GM18868 (cell line): ENCODE data around the gene EFNA5.
A peak's percentile ranks its signal among the peaks of the same experiment; 100 is the strongest.

Source experiments
- ATAC-seq: cut with Tn5 transposase; IDR thresholded peaks from one replicate; pipeline ENCODE4 v1.9.1; 2021; ENCODE audit warnings: mild to moderate bottlenecking, moderate library complexity; ENCODE audit not compliant: unreplicated experiment

The EFNA5 gene

DNA sequence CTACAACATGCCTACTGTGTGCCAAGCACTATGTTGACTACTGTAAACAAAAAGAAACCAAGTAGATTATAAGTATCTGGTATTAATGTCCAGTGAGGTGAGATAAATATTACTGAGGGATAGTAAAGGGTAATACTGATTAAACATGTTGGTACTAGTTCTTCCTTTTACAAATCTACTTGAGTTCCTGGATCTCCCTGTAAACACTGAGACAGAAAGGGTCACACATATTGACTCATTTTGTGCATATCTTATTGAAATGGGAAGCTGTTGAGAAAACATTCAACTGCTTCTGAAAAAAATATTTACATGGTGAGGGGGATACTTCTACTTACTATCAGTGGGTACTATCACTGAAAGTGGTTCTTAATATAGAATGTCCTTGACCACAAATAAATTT lies 24.3 kb downstream of the EFNA5 start:
- ATAC-seq: peak; percentile 51

DNA sequence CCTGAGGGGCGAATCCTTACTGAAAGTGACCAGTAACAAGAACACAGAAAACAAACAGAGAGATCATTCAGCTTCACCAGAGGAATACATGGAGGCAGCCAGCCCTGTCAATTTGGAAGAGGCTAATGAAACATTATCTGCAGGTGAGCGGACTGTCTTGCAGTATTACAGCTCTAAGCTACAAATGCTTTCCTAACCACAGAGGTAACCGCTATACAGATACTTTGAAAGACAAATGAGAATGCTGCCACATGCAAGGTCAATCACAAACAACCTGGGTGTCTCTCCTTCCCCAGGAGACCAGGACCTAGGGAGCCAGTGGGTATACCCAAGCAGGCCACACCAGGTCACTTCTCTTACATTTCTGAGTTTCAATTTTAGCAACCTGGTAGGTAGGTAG lies 30.2 kb downstream of the EFNA5 start:
- ATAC-seq: no peak

DNA sequence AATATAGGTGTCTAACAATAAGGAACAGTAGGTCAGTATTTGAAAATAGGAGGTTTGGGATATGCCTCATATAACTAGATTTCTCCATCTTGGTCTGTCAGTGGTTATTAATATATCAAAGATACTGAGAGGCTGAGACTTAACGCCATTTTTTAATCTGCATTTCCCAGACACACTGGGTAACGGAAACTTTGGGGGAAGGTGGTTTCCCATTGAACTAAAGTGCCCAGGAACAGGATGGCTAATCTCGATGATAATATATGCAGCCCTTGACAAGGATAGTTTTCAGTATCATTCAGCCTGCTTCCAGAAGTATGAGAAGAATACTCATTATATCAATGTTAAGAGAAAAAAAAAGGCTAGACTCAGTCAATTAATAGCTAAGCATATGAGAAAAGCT lies 30.7 kb downstream of the EFNA5 start:
- no peak for ATAC-seq

DNA sequence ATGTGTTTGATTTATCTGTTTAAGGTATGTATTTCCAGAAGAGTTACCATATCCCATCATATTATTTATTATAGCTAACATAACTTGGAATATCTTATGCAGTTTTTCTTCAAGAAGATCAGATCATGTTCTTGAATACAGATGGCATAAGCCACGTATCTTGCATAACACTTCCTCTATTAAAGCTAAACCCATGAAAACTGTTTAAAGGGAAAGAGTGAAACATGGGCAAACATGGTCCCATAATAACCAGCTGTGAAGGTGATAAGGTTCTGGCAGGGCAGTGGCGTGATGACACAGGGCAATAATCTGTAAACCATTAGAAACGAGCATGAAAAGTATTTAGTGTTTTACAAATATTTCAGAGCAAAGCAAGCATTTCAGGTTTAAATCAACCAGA lies 34.2 kb downstream of the EFNA5 start:
- no peak for ATAC-seq

DNA sequence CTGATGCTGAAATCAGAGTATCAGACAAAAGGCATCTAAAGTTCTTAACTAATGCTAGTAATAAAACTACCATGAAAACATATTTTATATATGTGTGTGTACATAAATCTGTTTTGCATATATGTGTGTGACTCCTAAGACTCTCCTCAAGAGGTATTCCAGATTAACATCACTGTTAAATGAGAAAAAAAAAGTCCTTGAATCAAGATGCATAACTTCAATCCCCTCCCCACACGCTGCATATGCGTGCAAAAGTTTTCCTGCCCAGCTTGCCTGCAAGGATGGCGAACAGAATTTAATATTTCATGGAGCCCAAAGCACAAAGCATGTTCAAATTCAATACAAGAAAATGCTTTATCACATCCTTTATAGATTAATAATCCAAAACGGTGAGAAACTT lies 34.7 kb downstream of the EFNA5 start:
- no peak for ATAC-seq

DNA sequence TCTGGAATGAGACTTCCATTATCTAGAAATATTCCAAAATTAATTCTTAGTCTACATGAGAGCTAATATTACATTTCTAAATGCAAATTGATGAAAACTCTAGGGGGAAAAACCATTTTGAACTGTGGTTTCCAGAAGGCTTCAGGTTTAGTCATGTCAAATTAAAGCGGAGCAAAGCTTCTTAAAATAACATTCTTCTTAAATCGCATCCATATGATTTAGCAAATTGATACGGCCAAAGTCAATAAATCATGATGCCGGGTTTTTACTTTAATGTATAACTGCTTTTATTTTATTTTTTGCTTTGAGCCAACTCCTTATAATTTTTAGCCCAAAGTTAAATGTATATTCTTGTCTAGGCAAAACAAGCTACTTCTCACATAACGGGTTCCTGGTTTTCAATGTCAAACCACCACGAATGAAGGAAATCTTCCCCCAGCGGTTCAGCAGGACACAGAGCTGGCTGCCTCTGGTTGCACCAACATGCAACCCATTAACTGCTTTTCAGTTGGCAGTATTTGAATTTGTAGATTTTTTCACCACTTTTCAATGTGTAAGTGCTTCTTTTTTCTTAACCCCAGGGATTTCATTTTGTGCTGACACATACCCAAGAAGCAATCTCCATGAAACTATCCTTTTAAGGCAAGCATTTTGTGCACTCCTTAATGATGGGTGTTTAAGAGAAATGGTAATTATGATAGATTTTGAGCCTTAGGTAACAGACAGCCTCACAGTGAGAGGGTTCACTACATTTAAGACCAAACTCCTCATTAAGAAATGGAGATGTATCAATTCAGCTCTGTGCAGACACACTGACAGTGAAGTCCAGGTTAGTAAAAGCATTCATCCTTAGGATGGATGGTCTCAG lies 35.5 kb downstream of the EFNA5 start:
- no peak for ATAC-seq

DNA sequence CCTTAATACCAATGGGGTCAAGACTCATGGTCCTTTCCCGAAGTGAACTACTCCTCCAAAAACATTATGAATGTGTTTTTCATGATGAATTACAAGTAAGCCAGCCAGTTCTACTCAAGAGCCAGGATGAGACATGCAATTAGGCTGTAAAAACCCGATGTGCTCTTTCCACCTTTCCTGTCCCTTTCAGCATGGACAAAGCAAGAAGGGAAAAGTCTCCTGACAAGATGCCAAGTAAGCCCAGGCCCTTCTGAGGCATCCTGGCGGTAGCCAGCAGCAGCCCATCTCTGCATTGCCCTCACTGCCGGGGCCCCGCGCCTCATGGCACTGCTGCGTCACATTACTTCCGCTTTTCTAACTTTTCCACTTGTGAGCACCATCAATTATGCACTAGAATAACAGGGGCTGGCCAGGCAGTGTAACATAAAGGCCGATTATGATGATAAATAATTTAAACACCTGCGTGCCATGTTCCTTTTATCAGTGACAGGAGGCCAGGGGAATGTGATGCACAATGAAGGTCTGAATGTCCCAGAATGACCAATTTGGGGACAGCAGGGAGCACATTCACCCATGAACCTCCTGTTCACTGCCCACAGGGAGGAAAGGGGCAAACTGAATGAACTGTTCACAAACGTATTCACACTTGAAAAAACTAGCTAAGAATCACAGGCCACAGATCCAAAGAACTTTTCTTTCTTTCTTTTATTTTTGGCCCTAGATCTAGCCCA lies 37.4 kb downstream of the EFNA5 start:
- no peak for ATAC-seq

DNA sequence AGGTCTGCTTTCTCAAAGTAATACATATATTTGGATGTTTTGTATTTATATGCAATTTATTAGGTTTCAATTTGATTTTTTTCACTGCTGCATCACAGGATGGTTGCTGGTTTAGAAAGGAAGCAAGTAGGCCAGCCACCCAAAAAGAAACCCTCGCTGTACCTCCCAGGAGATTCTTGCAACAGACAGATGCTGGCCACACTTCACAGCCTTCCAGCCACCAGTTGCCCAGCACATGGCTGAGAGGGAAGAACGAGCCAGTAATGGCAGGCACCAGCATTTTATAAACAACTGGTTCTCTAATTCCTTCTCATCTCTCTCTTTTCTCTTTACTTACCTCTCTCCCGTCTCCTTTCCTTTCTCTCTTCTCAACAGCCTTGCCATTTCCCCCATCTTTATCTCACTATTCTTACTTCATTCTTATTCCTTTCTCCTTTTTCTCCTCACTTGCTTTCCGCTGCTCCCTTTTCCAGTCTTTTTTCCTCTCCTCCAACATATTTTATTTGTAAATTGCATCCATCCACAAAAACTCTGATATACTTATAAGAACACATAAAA lies 38.9 kb downstream of the EFNA5 start:
- peak; percentile 51 for ATAC-seq

DNA sequence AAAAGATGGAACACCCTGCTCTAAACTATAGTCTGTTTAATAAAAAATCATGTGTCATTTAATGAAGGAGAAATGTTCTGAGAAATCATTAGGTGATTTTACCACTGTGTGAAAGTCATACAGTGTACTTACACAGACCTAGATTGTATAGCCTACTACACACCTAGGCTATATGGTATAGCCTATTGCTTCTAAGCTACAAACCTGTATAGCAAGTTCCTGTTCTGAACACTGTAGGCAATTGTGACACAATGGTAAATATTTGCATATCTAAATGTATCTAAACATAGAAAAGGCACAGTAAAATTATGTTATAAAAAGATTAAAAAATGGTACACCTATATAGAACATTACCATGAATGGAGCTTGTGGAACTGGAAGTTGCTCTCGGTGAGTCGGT lies 40.6 kb downstream of the EFNA5 start:
- no peak for ATAC-seq

DNA sequence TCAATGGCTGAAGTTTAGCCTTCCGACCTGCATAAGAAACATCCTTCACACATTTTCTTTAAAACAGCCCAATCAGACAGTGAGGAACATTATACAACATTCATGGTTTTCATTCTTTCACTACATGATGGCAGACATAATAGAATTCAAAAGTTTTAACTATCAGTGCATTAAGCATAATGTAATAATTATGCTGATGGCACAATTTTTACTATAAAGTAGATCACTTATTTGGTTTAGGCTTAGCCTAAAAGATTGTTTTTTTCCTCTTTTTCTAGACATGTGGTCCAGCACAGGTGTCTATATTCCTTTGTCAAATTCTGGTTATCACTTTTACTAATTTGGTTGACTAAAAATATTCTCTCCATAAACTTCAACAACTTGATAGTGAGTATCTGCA lies 46.5 kb downstream of the EFNA5 start:
- ATAC-seq: no peak

DNA sequence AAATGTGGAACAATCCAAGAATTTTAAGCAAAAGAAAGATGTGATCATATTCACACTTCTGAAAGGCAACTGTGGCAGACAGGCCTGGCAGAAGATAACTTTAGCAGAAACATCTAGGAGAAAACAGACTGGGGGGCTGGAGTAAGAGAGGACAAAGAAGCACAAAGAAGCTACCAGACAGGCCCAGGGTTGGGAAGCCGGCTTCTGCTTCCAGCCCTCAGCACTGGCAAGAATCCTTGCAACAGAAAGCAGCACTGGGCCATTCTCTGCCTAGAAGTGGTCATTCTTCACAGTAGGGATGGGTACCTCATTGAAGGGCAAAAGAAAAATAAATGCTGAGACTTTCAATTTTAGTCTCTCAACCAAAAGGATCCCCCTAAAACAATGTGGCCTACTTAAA lies 49.6 kb downstream of the EFNA5 start:
- no peak for ATAC-seq

DNA sequence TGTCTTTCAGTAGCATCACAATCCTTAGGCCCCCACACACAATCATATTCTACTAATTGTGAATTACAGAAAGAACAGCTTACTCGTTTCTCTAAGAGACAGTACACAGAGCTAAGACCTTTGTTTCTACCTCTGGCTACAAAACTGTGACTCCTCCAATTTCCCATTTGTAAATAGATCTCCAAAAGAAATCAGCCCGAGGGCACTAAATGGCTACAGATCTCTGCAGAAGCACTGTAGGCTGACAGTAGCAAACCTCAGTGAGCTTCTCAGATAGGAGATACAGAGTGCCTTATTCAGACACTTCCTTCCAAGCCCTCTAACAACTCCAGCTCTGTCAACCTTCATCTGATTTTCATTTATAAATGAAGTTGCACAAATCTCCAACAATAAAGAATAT lies 51.0 kb downstream of the EFNA5 start:
- ATAC-seq: no peak

DNA sequence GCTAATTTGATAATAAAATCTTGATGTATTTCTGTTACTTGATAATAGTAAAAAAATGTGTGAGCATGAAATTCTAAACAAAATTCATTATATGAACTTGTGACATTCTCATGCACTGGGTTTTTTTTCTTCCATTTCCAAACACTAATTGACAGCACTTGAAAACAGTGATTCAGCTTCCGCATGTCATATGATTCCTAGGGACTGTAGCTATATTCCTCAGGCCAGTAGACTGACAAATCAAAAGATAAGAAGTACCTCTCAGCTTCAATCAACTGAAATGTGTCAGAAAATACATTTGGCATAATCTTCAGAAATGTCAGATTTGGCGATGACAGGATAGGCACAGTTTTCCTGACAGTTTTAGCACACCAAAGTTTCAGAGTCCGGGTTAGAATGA lies 52.5 kb downstream of the EFNA5 start:
- no peak for ATAC-seq

DNA sequence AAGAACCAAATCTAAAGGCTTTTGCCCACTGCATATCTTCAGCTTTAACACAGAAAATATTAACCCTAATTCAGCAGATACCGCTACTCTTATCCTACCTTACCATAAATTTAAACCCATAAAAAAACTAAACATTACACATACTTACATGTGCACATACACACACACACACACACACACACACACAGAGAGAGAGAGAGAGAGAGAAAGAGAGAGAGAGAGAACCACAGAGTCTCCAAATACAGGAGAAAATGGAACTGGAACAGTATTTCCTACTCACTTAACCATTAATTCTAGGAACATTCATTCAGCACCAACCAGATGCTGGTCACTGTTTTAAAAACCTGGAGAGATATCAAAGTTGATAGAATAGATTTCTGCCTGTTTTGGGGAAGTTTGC lies 53.7 kb downstream of the EFNA5 start:
- ATAC-seq: no peak

DNA sequence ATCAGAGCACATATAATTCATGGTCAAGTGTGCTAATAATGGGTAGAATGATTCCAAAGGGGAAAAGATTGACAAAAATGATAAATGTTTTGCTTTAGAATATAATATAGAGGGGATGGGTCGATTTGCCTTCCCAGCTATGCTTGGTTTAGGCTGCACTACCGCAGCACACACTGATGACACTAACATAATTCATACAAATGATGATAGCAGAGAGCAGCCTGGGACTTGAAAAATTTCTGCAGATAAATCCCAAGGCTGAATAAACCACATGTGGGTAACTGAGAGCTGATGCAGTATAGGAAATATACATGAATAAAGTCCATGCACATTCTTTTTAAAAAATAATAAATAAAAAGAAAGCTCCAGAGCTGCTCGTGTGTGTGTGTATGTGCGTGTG lies 54.5 kb downstream of the EFNA5 start:
- no peak for ATAC-seq

DNA sequence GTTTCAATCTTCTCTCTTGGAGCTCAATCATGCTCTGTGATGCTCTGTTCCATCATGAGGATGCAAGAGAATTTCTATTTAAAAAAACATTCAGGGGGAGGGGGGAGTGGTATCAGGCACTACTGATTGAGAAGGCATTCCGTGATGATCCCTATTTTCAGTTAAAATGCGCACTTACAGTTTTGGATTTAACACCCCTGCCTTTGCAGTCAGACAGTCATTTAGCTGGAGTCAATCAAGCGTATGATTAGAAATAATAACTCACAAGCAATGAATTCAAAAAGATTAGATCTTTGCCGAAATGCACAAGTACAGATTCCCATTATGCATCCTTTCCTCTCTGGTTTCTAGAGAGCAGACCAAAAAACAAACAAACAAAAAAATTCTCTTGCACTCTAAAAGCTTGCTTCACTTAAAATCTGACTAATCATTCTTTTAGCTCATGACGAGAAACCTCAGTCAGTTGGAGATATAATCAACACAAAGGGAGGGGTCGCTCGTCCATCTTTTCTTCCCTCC lies 55.4 kb downstream of the EFNA5 start:
- no peak for ATAC-seq

DNA sequence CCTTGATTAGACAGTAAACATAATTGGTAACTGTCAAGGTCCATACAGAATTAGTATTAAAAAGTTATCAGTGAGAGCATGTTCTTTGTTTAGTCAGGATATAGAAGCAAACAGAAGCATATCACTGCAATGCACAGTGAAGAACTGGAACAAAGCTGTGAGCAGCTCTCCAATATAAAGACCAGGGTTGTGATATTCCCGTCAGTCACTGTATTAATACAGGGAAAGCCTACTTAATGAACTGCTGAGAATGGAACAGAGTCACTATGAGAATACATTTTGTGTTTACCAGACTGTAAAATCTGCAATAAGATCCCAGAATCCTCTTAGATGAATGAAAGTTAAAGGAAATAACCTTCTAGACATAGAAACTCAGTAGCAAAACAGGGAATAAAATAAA lies 58.2 kb downstream of the EFNA5 start:
- ATAC-seq: no peak

DNA sequence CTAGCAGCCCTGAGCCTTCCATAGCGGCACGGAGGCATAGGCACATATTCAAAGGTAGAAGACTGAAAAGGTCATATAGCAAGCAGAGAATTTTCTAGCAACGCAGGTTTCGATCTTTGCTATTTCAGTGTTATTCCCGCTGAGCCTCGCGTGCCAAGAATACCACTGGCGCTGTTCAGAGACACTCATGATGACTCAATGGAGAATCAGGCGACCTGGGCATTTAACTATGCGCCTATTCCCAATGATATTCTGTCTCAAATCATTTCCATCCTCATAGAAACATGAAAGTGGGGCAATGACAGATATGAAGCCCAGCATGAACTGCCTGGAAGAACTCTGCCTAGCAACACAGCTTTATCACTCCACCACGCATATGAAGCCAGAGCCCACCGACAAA lies 59.9 kb downstream of the EFNA5 start:
- ATAC-seq: no peak

DNA sequence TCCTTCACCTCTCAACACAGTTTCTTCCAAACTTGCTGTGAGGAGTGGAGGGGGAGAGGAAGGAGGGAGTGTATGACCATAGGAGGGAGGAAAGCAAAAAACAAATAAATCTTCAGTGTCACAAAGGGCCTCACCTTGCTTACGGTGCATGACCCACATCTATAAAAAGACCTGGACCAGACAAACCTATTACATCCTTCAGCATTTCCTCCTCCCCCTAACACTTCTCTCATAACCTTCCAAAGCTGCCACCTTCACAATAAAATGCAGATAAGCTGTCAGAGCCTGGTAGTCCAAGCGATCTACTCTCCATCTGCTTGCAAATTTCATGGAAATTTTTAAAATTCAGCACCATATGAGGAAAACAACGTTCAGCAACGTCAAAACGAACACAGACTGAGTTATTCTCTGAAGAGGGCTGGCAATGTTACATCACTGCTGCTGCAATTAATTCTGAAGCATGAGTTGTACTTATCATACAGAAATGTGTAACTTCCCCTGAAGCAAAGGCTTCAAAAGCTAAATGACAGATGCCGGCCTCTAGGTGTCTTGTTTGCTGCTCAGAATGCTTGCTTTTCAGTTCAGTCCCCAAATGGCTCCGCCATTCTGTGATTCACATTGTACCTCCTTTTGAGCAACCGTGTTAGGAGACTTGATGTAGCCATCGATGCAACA lies 62.9 kb downstream of the EFNA5 start:
- ATAC-seq: no peak

DNA sequence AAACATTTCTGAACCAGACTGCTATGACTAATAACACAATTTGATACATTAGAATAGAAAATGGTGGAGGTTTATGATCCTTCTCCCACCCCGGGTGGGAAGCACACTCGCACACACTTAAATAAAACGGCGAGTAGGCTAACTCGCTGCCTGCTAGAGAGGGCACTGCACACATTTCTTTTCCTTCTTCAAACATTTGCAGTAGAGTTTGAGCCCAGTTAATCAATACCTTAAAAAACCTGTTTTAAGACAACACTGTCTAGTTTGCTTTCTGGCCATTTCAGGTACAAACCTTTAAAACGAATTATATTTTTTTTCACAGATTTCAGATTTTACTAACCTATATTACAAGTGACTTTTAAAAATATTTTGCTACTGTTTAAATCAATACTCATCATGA lies 63.5 kb downstream of the EFNA5 start:
- ATAC-seq: no peak

DNA sequence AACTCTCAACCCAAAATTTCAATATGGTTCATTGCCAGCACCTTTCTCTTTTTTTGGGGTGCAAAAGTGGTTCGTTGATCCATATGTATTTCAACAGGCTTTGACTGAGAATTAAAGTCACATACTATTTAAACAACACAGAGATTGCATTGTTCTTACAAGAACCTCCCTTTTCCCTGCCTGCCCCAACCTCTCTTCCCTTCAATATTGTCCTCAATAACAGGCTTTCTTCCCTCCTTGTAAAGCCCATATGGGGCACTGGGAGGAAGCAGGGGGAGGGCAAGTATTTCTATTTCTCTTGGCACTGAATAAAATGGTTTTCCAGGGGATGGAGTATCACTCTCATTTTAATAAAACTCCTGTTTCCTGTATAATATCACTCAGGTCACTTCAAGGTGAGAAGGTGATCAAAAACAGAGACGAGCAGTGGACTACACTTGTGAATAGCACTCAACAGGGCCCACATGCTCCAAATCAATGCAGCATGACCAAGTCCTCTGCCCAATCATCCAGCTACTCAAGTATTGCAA lies 65.1 kb downstream of the EFNA5 start:
- ATAC-seq: peak; percentile 23
